WTC11 (cell line): Measurements from ENCODE around the gene KRTAP10-7. TPM values are rescaled to one million over a fixed set of nuclear protein-coding genes. Genes with fewer than 3 reads are reported as not detected.

Experiments used
- ATAC-seq: fragments of 200-7000 bp; cut with Tn5 transposase; 2 replicates; pipeline ENCODE4 v1.10.0; 2021; ENCODE audit warnings: mild to moderate bottlenecking, moderate library complexity
- CTCF ChIA-PET: fragments of 300-600 bp; sonication (Branson Sonifier 250); formaldehyde crosslinking; loops from one replicate; lab custom pipeline; 2021; ENCODE audit warnings: antibody characterized with exemption; lab: Charles Lee
- POLR2A ChIA-PET: fragments of 350-600 bp; sonication (Branson Sonifier 250); formaldehyde crosslinking; loops from one replicate; lab custom pipeline; 2021; ENCODE audit warnings: antibody characterized with exemption; lab: Charles Lee
- DNase-seq: peaks from one replicate; pipeline ENCODE4 v3.0.0; 2021; ENCODE audit warnings: low spot score
- H3K27ac Mint-ChIP-seq: 2 replicates; pipeline ENCODE4 v1.8.0; 2021; ENCODE audit warnings: mixed read lengths
- H3K27me3 Mint-ChIP-seq: 2 replicates; pipeline ENCODE4 v1.8.0; 2021; ENCODE audit warnings: low read depth, mild to moderate bottlenecking, moderate library complexity, mixed read lengths
- H3K36me3 Mint-ChIP-seq: 2 replicates; pipeline ENCODE4 v1.8.0; 2021; ENCODE audit warnings: mixed read lengths
- H3K4me1 Mint-ChIP-seq: 2 replicates; pipeline ENCODE4 v1.8.0; 2022; ENCODE audit warnings: mixed read lengths
- H3K4me3 Mint-ChIP-seq: 2 replicates; pipeline ENCODE4 v1.8.0; 2021; ENCODE audit warnings: mild to moderate bottlenecking, moderate library complexity, mixed read lengths
- H3K9me3 Mint-ChIP-seq: 2 replicates; pipeline ENCODE4 v1.8.0; 2021; ENCODE audit warnings: mixed read lengths
- ATF1 ChIP-seq: sonication (generic); formaldehyde crosslinking; IDR thresholded peaks from 2 replicates; pipeline ENCODE4 v1.8.1; 2023; ENCODE audit warnings: mild to moderate bottlenecking, moderate library complexity, missing genetic modification reagents
- E2F4 ChIP-seq: sonication (generic); formaldehyde crosslinking; IDR thresholded peaks from 2 replicates; pipeline ENCODE4 v1.8.1; 2022; ENCODE audit warnings: low read depth, mild to moderate bottlenecking, moderate library complexity, missing genetic modification reagents, borderline replicate concordance
- EMX1 ChIP-seq: fragments of 250-450 bp; sonication (Bioruptor Pico); IDR thresholded peaks from 2 replicates; pipeline ENCODE4 v1.8.0; 2021; ENCODE audit warnings: mild to moderate bottlenecking
- ETV6 ChIP-seq: sonication (generic); formaldehyde crosslinking; IDR thresholded peaks from 2 replicates; pipeline ENCODE4 v1.8.1; 2022; ENCODE audit warnings: mild to moderate bottlenecking, missing genetic modification reagents
- FOXJ3 ChIP-seq: sonication (generic); formaldehyde crosslinking; IDR thresholded peaks from 2 replicates; pipeline ENCODE4 v1.9.0; 2021; ENCODE audit warnings: missing genetic modification reagents, mild to moderate bottlenecking, borderline replicate concordance
- HMGA2 ChIP-seq: fragments of 250-450 bp; sonication (Bioruptor Pico); IDR thresholded peaks from 2 replicates; pipeline ENCODE4 v1.4.0; 2021; ENCODE audit warnings: mild to moderate bottlenecking, moderate library complexity
- IRF2 ChIP-seq: sonication (generic); formaldehyde crosslinking; IDR thresholded peaks from 2 replicates; pipeline ENCODE4 v1.8.0; 2022; ENCODE audit warnings: low read depth, missing genetic modification reagents, borderline replicate concordance
- RELA ChIP-seq: sonication (generic); formaldehyde crosslinking; IDR thresholded peaks from 2 replicates; pipeline ENCODE4 v1.8.1; 2022; ENCODE audit warnings: missing genetic modification reagents, mild to moderate bottlenecking, borderline replicate concordance
- SMAD4 ChIP-seq: sonication (generic); formaldehyde crosslinking; IDR thresholded peaks from 2 replicates; pipeline ENCODE4 v1.8.0; 2022; ENCODE audit warnings: mild to moderate bottlenecking, missing genetic modification reagents
- TCF7 ChIP-seq: sonication (generic); formaldehyde crosslinking; IDR thresholded peaks from 2 replicates; pipeline ENCODE4 v1.8.0; 2022; ENCODE audit warnings: mild to moderate bottlenecking, low read depth, missing genetic modification reagents, moderate library complexity
- TP53 ChIP-seq: sonication (generic); formaldehyde crosslinking; IDR thresholded peaks from 2 replicates; pipeline ENCODE4 v1.8.1; 2023; ENCODE audit warnings: mild to moderate bottlenecking, missing genetic modification reagents
- ZBTB43 ChIP-seq: sonication (generic); formaldehyde crosslinking; IDR thresholded peaks from 2 replicates; pipeline ENCODE4 v1.8.1; 2023; ENCODE audit warnings: mild to moderate bottlenecking, missing genetic modification reagents
- ZNF532 ChIP-seq: fragments of 250-450 bp; sonication (Bioruptor Pico); IDR thresholded peaks from 2 replicates; pipeline ENCODE4 v1.9.0; 2021; ENCODE audit warnings: mild to moderate bottlenecking, borderline replicate concordance
- total RNA-seq: library from RNA; stranded (reverse); gene quantifications from 3 replicates; pipeline ENCODE4 v1.2.3, GENCODE V29; 2021
- TF ChIP-seq, protein P1 (sequence below): sonication (generic); formaldehyde crosslinking; IDR thresholded peaks from 2 replicates; pipeline ENCODE4 v1.8.1; 2023; ENCODE audit warnings: mild to moderate bottlenecking, missing genetic modification reagents, borderline replicate concordance
- TF ChIP-seq, protein P2 (sequence below): sonication (generic); formaldehyde crosslinking; IDR thresholded peaks from 2 replicates; pipeline ENCODE4 v1.8.1; 2023; ENCODE audit warnings: mild to moderate bottlenecking, missing genetic modification reagents, moderate library complexity

Gene KRTAP10-7
- total RNA-seq, 1 experiment from 2014 or later, result not detected

DNA sequence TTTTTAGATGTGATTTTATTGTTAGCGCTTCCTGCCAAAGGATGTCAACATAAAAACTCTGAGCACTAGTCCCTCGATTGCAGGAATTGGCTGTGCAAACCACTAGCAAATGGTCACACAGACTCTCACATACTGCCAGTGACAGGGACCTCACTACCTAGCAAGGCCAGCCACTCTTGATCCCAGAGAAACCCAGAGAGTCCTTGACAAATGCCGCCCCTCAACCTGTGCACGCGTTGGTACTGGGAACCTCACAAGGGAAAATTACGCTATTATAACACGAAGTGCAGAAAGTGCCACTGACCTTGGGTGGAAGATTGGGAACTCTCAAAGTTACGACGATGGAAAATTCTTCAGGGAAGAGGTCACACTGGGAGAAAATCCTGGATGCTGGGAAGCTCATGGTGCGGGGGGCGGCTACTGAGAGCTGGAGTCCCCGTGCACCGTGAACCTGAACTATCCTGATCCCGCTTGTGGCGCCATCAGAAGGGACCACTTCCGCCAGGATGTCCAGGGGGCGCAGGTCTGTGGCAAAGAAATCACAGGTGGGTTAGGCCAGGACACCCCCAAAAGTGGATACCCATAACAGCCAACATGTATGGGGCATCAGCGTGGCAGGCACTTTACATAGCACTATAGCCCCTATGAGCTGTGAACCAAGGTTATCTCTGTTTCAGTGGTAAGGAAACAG lies 32.8 kb upstream of the KRTAP10-7 start:
- H3K4me1 Mint-ChIP-seq, result no peaks in the 10 kb centered on the region

DNA sequence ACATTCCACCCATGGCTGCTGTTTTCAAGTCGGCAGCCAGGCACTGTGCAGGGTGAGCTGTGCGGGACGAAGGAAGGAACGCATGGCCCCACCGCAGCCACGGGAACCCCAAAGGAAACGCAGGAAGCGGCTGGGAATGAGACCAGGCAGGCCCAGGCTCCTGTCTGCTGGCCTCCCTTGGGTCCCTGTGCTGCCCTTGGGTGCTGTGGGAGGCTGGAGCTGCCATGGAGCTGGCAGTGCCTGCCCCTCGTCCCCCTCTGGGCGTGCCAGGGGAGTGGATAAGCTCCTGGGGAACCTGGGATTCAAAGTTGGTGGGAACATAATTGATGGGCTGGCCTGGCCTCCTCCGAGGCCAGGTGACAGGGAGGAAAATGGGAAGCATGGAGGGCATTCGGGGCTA lies 32.1 kb upstream of the KRTAP10-7 start:
- ChIA-PET POLR2A (no interaction called here), CTCF (interaction anchor here (1.2 kb wide), 1 partner anchor 225 kb away, joined by 3 read pairs; no protein-coding TSS in a partner anchor)
- Mint-ChIP-seq H3K36me3 (peaks cover 17% of the 10 kb centered on the region), H3K27ac (no peak overlapping the region), H3K9me3 (peaks cover 23% of the 10 kb centered on the region), H3K27me3 (peaks cover 6% of the 10 kb centered on the region), H3K4me1 (no peaks in the 10 kb centered on the region), H3K4me3 (no peak overlapping the region)
- ATAC-seq (no peak; the same call in 1 of the 2 replicates), DNase-seq (no peak)
- no peak for TF ChIP-seq RELA (CRISPR knock-in tag)
- TF ChIP-seq HMGA2 (CRISPR knock-in tag), result no peak
- TF ChIP-seq, protein P1, sequence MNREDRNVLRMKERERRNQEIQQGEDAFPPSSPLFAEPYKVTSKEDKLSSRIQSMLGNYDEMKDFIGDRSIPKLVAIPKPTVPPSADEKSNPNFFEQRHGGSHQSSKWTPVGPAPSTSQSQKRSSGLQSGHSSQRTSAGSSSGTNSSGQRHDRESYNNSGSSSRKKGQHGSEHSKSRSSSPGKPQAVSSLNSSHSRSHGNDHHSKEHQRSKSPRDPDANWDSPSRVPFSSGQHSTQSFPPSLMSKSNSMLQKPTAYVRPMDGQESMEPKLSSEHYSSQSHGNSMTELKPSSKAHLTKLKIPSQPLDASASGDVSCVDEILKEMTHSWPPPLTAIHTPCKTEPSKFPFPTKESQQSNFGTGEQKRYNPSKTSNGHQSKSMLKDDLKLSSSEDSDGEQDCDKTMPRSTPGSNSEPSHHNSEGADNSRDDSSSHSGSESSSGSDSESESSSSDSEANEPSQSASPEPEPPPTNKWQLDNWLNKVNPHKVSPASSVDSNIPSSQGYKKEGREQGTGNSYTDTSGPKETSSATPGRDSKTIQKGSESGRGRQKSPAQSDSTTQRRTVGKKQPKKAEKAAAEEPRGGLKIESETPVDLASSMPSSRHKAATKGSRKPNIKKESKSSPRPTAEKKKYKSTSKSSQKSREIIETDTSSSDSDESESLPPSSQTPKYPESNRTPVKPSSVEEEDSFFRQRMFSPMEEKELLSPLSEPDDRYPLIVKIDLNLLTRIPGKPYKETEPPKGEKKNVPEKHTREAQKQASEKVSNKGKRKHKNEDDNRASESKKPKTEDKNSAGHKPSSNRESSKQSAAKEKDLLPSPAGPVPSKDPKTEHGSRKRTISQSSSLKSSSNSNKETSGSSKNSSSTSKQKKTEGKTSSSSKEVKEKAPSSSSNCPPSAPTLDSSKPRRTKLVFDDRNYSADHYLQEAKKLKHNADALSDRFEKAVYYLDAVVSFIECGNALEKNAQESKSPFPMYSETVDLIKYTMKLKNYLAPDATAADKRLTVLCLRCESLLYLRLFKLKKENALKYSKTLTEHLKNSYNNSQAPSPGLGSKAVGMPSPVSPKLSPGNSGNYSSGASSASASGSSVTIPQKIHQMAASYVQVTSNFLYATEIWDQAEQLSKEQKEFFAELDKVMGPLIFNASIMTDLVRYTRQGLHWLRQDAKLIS (CRISPR knock-in tag), result no peak
- TF ChIP-seq TP53 (CRISPR knock-in tag), result no peak
- TF ChIP-seq ATF1 (CRISPR knock-in tag), result no peak
- no peak for TF ChIP-seq ZBTB43 (CRISPR knock-in tag)

More for the DNA sequence above, 32.8 kb upstream of the KRTAP10-7 start:
- no peak for ATAC-seq
- Mint-ChIP-seq H3K27ac (no peak overlapping the region), H3K4me3 (no peak overlapping the region), H3K36me3 (peaks cover 17% of the 10 kb centered on the region), H3K9me3 (peaks cover 23% of the 10 kb centered on the region), H3K27me3 (peaks cover 6% of the 10 kb centered on the region)
- CTCF ChIA-PET, result interaction anchor here (1.2 kb wide), 1 partner anchor 225 kb away, joined by 3 read pairs; no protein-coding TSS in a partner anchor
- DNase-seq, result no peak
- POLR2A ChIA-PET, result no interaction called here
- TF ChIP-seq ETV6 (CRISPR knock-in tag) (no peak), ZNF532 (CRISPR knock-in tag) (no peak), TCF7 (CRISPR knock-in tag) (no peak), IRF2 (CRISPR knock-in tag) (no peak), FOXJ3 (CRISPR knock-in tag) (no peak), EMX1 (CRISPR knock-in tag) (no peak), E2F4 (CRISPR knock-in tag) (no peak), SMAD4 (CRISPR knock-in tag) (no peak)
- TF ChIP-seq, protein P2, sequence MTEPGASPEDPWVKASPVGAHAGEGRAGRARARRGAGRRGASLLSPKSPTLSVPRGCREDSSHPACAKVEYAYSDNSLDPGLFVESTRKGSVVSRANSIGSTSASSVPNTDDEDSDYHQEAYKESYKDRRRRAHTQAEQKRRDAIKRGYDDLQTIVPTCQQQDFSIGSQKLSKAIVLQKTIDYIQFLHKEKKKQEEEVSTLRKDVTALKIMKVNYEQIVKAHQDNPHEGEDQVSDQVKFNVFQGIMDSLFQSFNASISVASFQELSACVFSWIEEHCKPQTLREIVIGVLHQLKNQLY, result no peak
